ENCODE results near the gene LRRC23. TPM values are rescaled to one million over a fixed set of nuclear protein-coding genes. Genes with fewer than 3 reads are reported as not detected.

LRRC23 gene
- polyA plus RNA-seq, 1 of the 3 experiments (the other 2 are of a cell fraction): 11.9 TPM

- Histone ChIP-seq H3F3A (replicated peaks; ENCODE audit: insufficient read depth) (no peaks in the 10 kb centered on the region), H3K36me3 (replicated peaks in 1 of 2; ENCODE audit: control insufficient read depth in 1 of 2, insufficient read depth in 2 of 2, low read length in 1 of 2) (no peaks in the 10 kb centered on the region), H3K9ac (no peak overlapping the region), H2AFZ (ENCODE audit: low read depth) (no peak overlapping the region), H3K4me2 (no peak overlapping the region), H3K9me2 (no peaks in the 10 kb centered on the region), H3K9me3 (no peaks in the 10 kb centered on the region), H4K20me1 (ENCODE audit: insufficient read depth) (no peaks in the 10 kb centered on the region), H3K27me3 (ENCODE audit: insufficient read depth) (no peaks in the 10 kb centered on the region), H3K4me3 (ENCODE audit: low read depth in 2 of 2, low read length in 1 of 2) (no peak overlapping the region), H3K79me2 (ENCODE audit: insufficient read depth) (no peaks in the 10 kb centered on the region), H3K27ac (ENCODE audit: low read depth in 2 of 2, low read length in 1 of 2) (no peak overlapping the region), H3K4me1 (ENCODE audit: control insufficient read depth in 1 of 2, insufficient read depth in 2 of 2, low read depth in 1 of 2, low read length in 1 of 2) (no peaks in the 10 kb centered on the region)
- TF ChIP-seq RCOR1 (IDR thresholded peaks at IDR 0.05; ENCODE audit: low read length): no peak
- TF ChIP-seq NFIC (IDR thresholded peaks at IDR 0.05; ENCODE audit: borderline replicate concordance): no peak
- no peak for TF ChIP-seq MEF2A (IDR thresholded peaks at IDR 0.05; ENCODE audit: borderline replicate concordance, low read depth)
- peak; percentile 21 for DNase-seq
- ChIA-PET CTCF (interaction anchor here (1.6 to 2.4 kb wide), 4 partner anchors 9 to 31 kb away, joined by 4 to 15 read pairs (median 4); no protein-coding TSS in a partner anchor), POLR2A (no interaction called here)
- WGBS (ENCODE audit: low lambda C conversion rate): 80% methylated on average over 16 of the region's 22 CpGs
These were observed 50.7 kb downstream of the LRRC23 start for GRCh38 chr12:6955108-6956020.

GRCh38 chr12:6956021-6956727 lies 51.6 kb downstream of the LRRC23 start:
- H3K4me1 ChIP-seq (ENCODE audit: control insufficient read depth in 1 of 2, insufficient read depth in 2 of 2, low read depth in 1 of 2, low read length in 1 of 2): no peaks in the 10 kb centered on the region; a peak in 2 of 4 replicates
- H3K4me2 ChIP-seq: no peak overlapping the region
- no peaks in the 10 kb centered on the region for H4K20me1 ChIP-seq (ENCODE audit: insufficient read depth)
- H3K79me2 ChIP-seq (ENCODE audit: insufficient read depth): no peaks in the 10 kb centered on the region
- H3F3A ChIP-seq (replicated peaks; ENCODE audit: insufficient read depth): no peaks in the 10 kb centered on the region
- POLR2A ChIA-PET: no interaction called here
- no peaks in the 10 kb centered on the region for H3K9me2 ChIP-seq
- peak; percentile 27 for DNase-seq
- no peaks in the 10 kb centered on the region for H3K36me3 ChIP-seq (replicated peaks in 1 of 2; ENCODE audit: control insufficient read depth in 1 of 2, insufficient read depth in 2 of 2, low read length in 1 of 2)
- WGBS (ENCODE audit: low lambda C conversion rate): 82% methylated on average over 23 of the region's 28 CpGs
- no peak overlapping the region for H3K9ac ChIP-seq
- no peaks in the 10 kb centered on the region for H3K27me3 ChIP-seq (ENCODE audit: insufficient read depth)
- no peak overlapping the region for H2AFZ ChIP-seq (ENCODE audit: low read depth)
- TF ChIP-seq RFX5 (IDR thresholded peaks at IDR 0.05; ENCODE audit: low read length) (no peak), GABPA (IDR thresholded peaks at IDR 0.05; ENCODE audit: low read depth) (no peak), RAD21 (IDR thresholded peaks at IDR 0.05; ENCODE audit: low read length) (no peak), USF2 (IDR thresholded peaks at IDR 0.05; ENCODE audit: borderline replicate concordance, low read depth, low read length) (no peak), FOXJ3 (CRISPR knock-in tag; IDR thresholded peaks at IDR 0.05) (no peak), YY1 (IDR thresholded peaks at IDR 0.05; ENCODE audit: low read depth) (no peak), CHD2 (IDR thresholded peaks at IDR 0.05; ENCODE audit: low read length, partially characterized antibody) (no peak), EP300 (IDR thresholded peaks at IDR 0.05; ENCODE audit: borderline replicate concordance in 1 of 2, low read depth in 1 of 2, low read length in 1 of 2) (no peak), RXRA (IDR thresholded peaks at IDR 0.05; ENCODE audit: borderline replicate concordance, low read depth) (no peak), EZH2phosphoT487 (IDR thresholded peaks at IDR 0.05; ENCODE audit: borderline replicate concordance, low read depth) (no peak), TAF1 (IDR thresholded peaks at IDR 0.05; ENCODE audit: borderline replicate concordance, low read depth, low read length) (no peak), SMC3 (IDR thresholded peaks at IDR 0.05; ENCODE audit: low read depth, low read length) (no peak)
- TF ChIP-seq, protein P1, sequence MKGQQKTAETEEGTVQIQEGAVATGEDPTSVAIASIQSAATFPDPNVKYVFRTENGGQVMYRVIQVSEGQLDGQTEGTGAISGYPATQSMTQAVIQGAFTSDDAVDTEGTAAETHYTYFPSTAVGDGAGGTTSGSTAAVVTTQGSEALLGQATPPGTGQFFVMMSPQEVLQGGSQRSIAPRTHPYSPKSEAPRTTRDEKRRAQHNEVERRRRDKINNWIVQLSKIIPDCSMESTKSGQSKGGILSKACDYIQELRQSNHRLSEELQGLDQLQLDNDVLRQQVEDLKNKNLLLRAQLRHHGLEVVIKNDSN (IDR thresholded peaks at IDR 0.05; ENCODE audit: borderline replicate concordance, low read depth): no peak
- no peaks in the 10 kb centered on the region for H3K9me3 ChIP-seq
- CTCF ChIA-PET: interaction anchor here (1.6 to 2.4 kb wide), 5 partner anchors 8 to 32 kb away, joined by 4 to 15 read pairs (median 5); partner anchors contain the start of genes C12orf57 and RNU7-1
- no peak overlapping the region for H3K27ac ChIP-seq (ENCODE audit: low read depth in 2 of 2, low read length in 1 of 2)
- H3K4me3 ChIP-seq (ENCODE audit: low read depth in 2 of 2, low read length in 1 of 2): no peak overlapping the region
